ENCODE measurements around the gene PNLIPRP2.

The PNLIPRP2 gene

GRCh38 chr10:116691635-116692034 is 70.9 kb downstream of the PNLIPRP2 start:
- H3K27me3 ChIP-seq (ENCODE audit: insufficient read depth, poor library complexity, severe bottlenecking) = no peaks in the 10 kb centered on the region
- DNase-seq (ENCODE audit: low read depth in 1 of 2, low spot score in 1 of 2) = no peak
- no peak overlapping the region for H3K4me3 ChIP-seq (replicated peaks; ENCODE audit: insufficient read depth, low read length)
- no peak overlapping the region for H3K27ac ChIP-seq (replicated peaks)
- TF ChIP-seq CTCF (IDR thresholded peaks at IDR 0.05; ENCODE audit: insufficient read depth, low read length) (no peak), GABPA (IDR thresholded peaks at IDR 0.05; ENCODE audit: low read depth) (no peak), POLR2AphosphoS5 (IDR thresholded peaks at IDR 0.05; ENCODE audit: low read depth) (no peak), REST (IDR thresholded peaks at IDR 0.05; ENCODE audit: insufficient replicate concordance, low read depth) (no peak), SPI1 (IDR thresholded peaks at IDR 0.05; ENCODE audit: borderline replicate concordance, low read depth) (no peak)

- no peak overlapping the region for H3K4me3 ChIP-seq (replicated peaks; ENCODE audit: insufficient read depth, low read length)
- H3K27ac ChIP-seq (replicated peaks) = no peak overlapping the region
- DNase-seq (ENCODE audit: low read depth in 1 of 2, low spot score in 1 of 2) = no peak
- TF ChIP-seq POLR2AphosphoS5 (IDR thresholded peaks at IDR 0.05; ENCODE audit: low read depth) (no peak), CTCF (IDR thresholded peaks at IDR 0.05; ENCODE audit: insufficient read depth, low read length) (no peak), GABPA (IDR thresholded peaks at IDR 0.05; ENCODE audit: low read depth) (no peak)
- H3K27me3 ChIP-seq (ENCODE audit: insufficient read depth, poor library complexity, severe bottlenecking) = no peaks in the 10 kb centered on the region
These were observed 71.5 kb downstream of the PNLIPRP2 start for GRCh38 chr10:116692225-116692624.

GRCh38 chr10:116694243-116694926 is 73.6 kb downstream of the PNLIPRP2 start:
- H3K27ac ChIP-seq (replicated peaks) = no peak overlapping the region
- H3K4me3 ChIP-seq (replicated peaks; ENCODE audit: insufficient read depth, low read length) = no peak overlapping the region
- no peak for DNase-seq (ENCODE audit: low read depth in 1 of 2, low spot score in 1 of 2)
- H3K27me3 ChIP-seq (ENCODE audit: insufficient read depth, poor library complexity, severe bottlenecking) = no peaks in the 10 kb centered on the region
- TF ChIP-seq GABPA (IDR thresholded peaks at IDR 0.05; ENCODE audit: low read depth) (no peak), SPI1 (IDR thresholded peaks at IDR 0.05; ENCODE audit: borderline replicate concordance, low read depth) (no peak), CTCF (IDR thresholded peaks at IDR 0.05; ENCODE audit: insufficient read depth, low read length) (no peak), POLR2AphosphoS5 (IDR thresholded peaks at IDR 0.05; ENCODE audit: low read depth) (no peak), REST (IDR thresholded peaks at IDR 0.05; ENCODE audit: insufficient replicate concordance, low read depth) (no peak)

Measured in HL-60 (cell line).